ENCODE measurements around the gene SPNS3. TPM values are rescaled to one million over a fixed set of nuclear protein-coding genes. Genes with fewer than 3 reads are reported as not detected.
A peak's percentile ranks its signal among the peaks of the same experiment; 100 is the strongest.

The SPNS3 gene
- polyA plus RNA-seq, 1 donor from 2014 or later, result not detected

DNA sequence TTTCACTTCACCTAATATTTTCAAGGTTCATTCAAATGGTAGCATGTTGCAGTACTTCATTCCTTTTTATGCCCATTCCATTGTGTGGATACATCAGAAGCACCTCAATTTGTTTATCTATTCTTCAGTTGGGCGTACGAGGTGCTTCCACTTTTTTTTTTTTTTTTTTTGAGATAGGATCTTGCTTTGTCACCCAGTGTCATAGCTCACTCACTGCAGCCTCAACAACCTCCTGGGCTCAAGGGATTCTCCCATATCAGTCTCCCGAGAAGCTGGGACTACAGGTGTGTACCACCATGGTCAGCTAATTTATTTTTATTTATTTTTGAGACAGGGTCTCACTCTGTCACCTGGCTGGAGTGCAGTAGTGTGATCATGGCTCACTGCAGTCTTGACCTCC, 22.5 kb upstream of the SPNS3 start:
- Histone ChIP-seq H3K9ac (ENCODE audit: low read length) (no peak overlapping the region), H4K20me1 (ENCODE audit: insufficient read depth) (no peaks in the 10 kb centered on the region), H3K36me3 (ENCODE audit: insufficient read depth, low read length) (no peaks in the 10 kb centered on the region), H3K9me3 (ENCODE audit: low read length) (no peaks in the 10 kb centered on the region), H2AFZ (ENCODE audit: low read depth, low read length) (no peak overlapping the region), H3K4me2 (ENCODE audit: low read length) (no peak overlapping the region), H3F3A (ENCODE audit: insufficient read depth, low read length, poor library complexity, severe bottlenecking) (no peaks in the 10 kb centered on the region), H3K27ac (ENCODE audit: low read length) (no peak overlapping the region), H3K27me3 (ENCODE audit: insufficient read depth, low read depth, low read length) (no peaks in the 10 kb centered on the region), H3K79me2 (replicated peaks; ENCODE audit: insufficient read depth, low read length) (no peaks in the 10 kb centered on the region), H3K9me2 (ENCODE audit: insufficient read depth, low read length) (no peaks in the 10 kb centered on the region), H3K4me3 (ENCODE audit: low read length) (no peak overlapping the region)
- TF ChIP-seq EZH2 (IDR thresholded peaks at IDR 0.05; ENCODE audit: borderline replicate concordance, insufficient read depth, low read length, poor library complexity, severe bottlenecking), result no peak
- TF ChIP-seq POLR2AphosphoS5 (IDR thresholded peaks at IDR 0.05), result no peak
- no peak for TF ChIP-seq EP300 (conservative IDR thresholded peaks at IDR 0.05; ENCODE audit: poor library complexity, severe bottlenecking)
- no peak for TF ChIP-seq REST (IDR thresholded peaks at IDR 0.05; ENCODE audit: borderline replicate concordance)
- no peak for TF ChIP-seq SMC3 (conservative IDR thresholded peaks at IDR 0.05; ENCODE audit: poor library complexity)
- no peak for TF ChIP-seq CTCF (IDR thresholded peaks at IDR 0.05; ENCODE audit: poor library complexity, severe bottlenecking)
- TF ChIP-seq RAD21 (conservative IDR thresholded peaks at IDR 0.05), result no peak
- no peak for TF ChIP-seq MXI1 (conservative IDR thresholded peaks at IDR 0.05; ENCODE audit: poor library complexity, severe bottlenecking)

DNA sequence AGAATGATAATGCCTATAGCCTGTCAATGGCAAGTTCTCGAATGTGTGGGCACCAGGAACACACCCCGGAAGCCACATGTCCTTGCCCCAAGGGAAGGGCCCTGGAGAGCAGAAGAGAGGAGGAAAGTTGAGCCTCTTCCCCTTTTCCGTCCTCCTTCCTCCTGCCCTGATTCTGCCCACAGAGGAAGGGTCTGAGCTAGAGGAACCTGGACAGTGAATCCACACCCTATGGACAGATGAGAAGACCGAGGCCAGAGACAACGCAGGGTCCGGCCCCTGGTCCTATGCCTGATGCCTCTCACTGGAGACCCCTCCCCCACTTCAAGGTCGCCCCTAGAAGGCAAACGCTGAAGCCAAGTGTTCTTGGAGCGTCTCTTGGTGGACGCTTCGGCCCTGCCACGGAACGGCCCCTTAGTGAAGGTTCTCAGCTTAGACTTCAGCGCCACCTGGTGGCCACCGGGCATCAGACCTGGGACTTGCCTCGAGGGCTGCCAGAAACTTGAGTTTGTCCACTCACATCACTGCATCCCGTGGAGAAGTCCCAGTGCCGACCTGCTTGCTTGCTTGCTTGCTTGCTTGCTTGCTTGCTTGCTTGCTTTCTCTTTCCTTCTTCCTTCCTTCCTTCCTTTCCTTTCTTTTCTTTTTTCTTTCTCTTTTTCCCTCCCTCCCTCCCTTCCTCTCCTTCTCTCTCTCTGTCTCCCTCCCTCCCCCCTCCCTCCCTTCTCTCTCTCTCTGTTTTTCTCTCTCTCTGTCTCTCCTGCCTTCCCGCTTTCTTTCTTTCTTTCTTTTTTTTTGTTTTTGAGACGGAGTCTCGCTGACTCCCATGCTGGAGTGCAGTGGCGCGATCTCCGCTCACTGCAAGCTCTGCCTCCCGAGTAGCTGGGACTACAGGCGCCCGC, 20.6 kb upstream of the SPNS3 start:
- no peak overlapping the region for H2AFZ ChIP-seq (ENCODE audit: low read depth, low read length)
- no peak overlapping the region for H3K4me2 ChIP-seq (ENCODE audit: low read length)
- H3K27ac ChIP-seq (ENCODE audit: low read length), result no peak overlapping the region
- H3K27me3 ChIP-seq (ENCODE audit: insufficient read depth, low read depth, low read length), result no peaks in the 10 kb centered on the region
- no peaks in the 10 kb centered on the region for H4K20me1 ChIP-seq (ENCODE audit: insufficient read depth)
- H3K36me3 ChIP-seq (ENCODE audit: insufficient read depth, low read length), result no peaks in the 10 kb centered on the region
- H3K9me2 ChIP-seq (ENCODE audit: insufficient read depth, low read length), result no peaks in the 10 kb centered on the region
- no peaks in the 10 kb centered on the region for H3K79me2 ChIP-seq (replicated peaks; ENCODE audit: insufficient read depth, low read length)
- TF ChIP-seq RAD21 (conservative IDR thresholded peaks at IDR 0.05) (peak; percentile 94), EZH2 (IDR thresholded peaks at IDR 0.05; ENCODE audit: borderline replicate concordance, insufficient read depth, low read length, poor library complexity, severe bottlenecking) (no peak), CTCF (IDR thresholded peaks at IDR 0.05; ENCODE audit: poor library complexity, severe bottlenecking) (peak; percentile 91), MXI1 (conservative IDR thresholded peaks at IDR 0.05; ENCODE audit: poor library complexity, severe bottlenecking) (no peak), TAF1 (IDR thresholded peaks at IDR 0.05; ENCODE audit: low read depth) (no peak), SMC3 (conservative IDR thresholded peaks at IDR 0.05; ENCODE audit: poor library complexity) (peak; percentile 92), POLR2AphosphoS5 (IDR thresholded peaks at IDR 0.05) (no peak), EP300 (conservative IDR thresholded peaks at IDR 0.05; ENCODE audit: poor library complexity, severe bottlenecking) (no peak), REST (IDR thresholded peaks at IDR 0.05; ENCODE audit: borderline replicate concordance) (no peak)
- H3K4me3 ChIP-seq (ENCODE audit: low read length), result no peak overlapping the region
- H3K9ac ChIP-seq (ENCODE audit: low read length), result no peak overlapping the region
- no peaks in the 10 kb centered on the region for H3K9me3 ChIP-seq (ENCODE audit: low read length)
- no peaks in the 10 kb centered on the region for H3F3A ChIP-seq (ENCODE audit: insufficient read depth, low read length, poor library complexity, severe bottlenecking)
